ENCODE results near the gene PCDHA6.
"Not testable (repeated sequence)": the region's sequence is repeated elsewhere in the genome, so short reads cannot be mapped to it uniquely, and the experiment has no call there.

PCDHA6 gene

DNA sequence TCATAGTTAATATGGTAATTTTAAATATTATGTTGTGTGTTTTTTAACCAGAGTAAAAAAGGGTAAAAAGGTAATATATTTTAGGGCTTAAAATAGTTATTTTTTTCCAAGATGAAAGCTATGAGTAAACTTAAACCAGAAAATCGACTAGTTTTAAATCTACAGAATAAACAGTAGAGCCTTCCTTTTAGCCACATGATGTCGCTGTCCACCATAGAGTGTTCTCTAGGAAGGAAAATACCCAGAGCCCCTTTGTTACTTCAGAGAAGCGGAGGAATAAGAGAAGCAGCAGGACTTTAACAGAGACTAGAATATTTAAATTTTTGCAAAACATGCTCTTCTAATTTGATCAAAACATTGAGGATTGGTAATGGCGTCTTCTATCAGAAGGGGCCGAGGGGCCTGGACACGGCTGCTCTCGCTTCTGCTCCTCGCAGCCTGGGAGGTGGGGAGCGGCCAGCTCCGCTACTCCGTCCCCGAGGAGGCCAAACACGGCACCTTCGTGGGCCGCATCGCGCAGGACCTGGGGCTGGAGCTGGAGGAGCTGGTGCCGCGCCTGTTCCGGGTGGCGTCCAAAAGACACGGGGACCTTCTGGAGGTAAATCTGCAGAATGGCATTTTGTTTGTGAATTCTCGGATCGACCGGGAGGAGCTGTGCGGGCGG is 33.0 kb upstream of the PCDHA6 start, which contains the start of gene PCDHA2:
PCDHA2 (plus strand) TSS at position 258 of the 664 bp plus-strand sequence.
- CTCF ChIA-PET: no interaction called here
- H3K27me3 ChIP-seq (replicated peaks in 2 of 5; ENCODE audit: control insufficient read depth in 4 of 5, insufficient read depth in 5 of 5, low read length in 4 of 5): peaks cover 2 to 25% (median 3%) of the 10 kb centered on the region in 5 experiments
- POLR2A ChIA-PET: no interaction called here
- H3K9me3 ChIP-seq (ENCODE audit: control extremely low read depth in 1 of 5, control insufficient read depth in 4 of 5, insufficient read depth in 2 of 5, low read depth in 1 of 5, low read length in 4 of 5): peaks cover 19 to 56% (median 29%) of the 10 kb centered on the region in 5 experiments
- DNase-seq: no peak
- 20% methylated on average over 25 of the region's 27 CpGs for WGBS (ENCODE audit: insufficient coverage)
- no peak within 1 kb of the TSS for H3K27ac ChIP-seq (ENCODE audit: insufficient read depth in 1 of 2, low read depth in 1 of 2, low read length in 2 of 2, poor library complexity in 1 of 2, severe bottlenecking in 2 of 2)
- H3K36me3 ChIP-seq (ENCODE audit: control insufficient read depth in 4 of 4, insufficient read depth in 4 of 4, low read length in 3 of 4): no peaks in the 10 kb centered on the region
- no peak within 1 kb of the TSS for H3K4me3 ChIP-seq (ENCODE audit: control insufficient read depth in 1 of 7, extremely low read depth in 1 of 7, insufficient read depth in 4 of 7, low read depth in 2 of 7, low read length in 6 of 7)
- H3K4me1 ChIP-seq (ENCODE audit: control extremely low read depth in 1 of 4, control insufficient read depth in 4 of 4, insufficient read depth in 4 of 4, low read length in 3 of 4): no peaks in the 10 kb centered on the region

DNA sequence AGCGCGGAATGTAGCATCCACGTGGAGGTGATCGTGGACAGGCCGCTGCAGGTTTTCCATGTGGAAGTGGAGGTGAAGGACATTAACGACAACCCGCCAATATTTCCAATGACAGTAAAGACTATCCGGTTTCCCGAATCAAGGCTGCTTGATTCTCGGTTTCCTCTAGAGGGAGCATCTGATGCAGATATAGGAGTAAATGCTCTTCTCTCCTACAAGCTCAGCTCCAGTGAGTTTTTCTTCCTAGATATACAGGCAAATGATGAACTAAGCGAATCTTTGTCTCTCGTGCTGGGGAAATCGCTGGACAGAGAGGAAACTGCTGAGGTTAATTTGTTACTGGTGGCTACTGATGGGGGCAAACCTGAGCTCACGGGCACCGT is 32.5 kb upstream of the PCDHA6 start:
- Histone ChIP-seq H3K4me1 (ENCODE audit: control extremely low read depth in 1 of 4, control insufficient read depth in 4 of 4, insufficient read depth in 4 of 4, low read length in 3 of 4) (no peaks in the 10 kb centered on the region), H3K27me3 (replicated peaks in 2 of 5; ENCODE audit: control insufficient read depth in 4 of 5, insufficient read depth in 5 of 5, low read length in 4 of 5) (peaks cover 0 to 24% (median 3%) of the 10 kb centered on the region in 5 experiments), H3K9me3 (ENCODE audit: control extremely low read depth in 1 of 5, control insufficient read depth in 4 of 5, insufficient read depth in 2 of 5, low read depth in 1 of 5, low read length in 4 of 5) (peaks cover 19 to 54% (median 29%) of the 10 kb centered on the region in 5 experiments), H3K27ac (ENCODE audit: insufficient read depth in 1 of 2, low read depth in 1 of 2, low read length in 2 of 2, poor library complexity in 1 of 2, severe bottlenecking in 2 of 2) (no peak overlapping the region), H3K4me3 (ENCODE audit: control insufficient read depth in 1 of 7, extremely low read depth in 1 of 7, insufficient read depth in 4 of 7, low read depth in 2 of 7, low read length in 6 of 7) (no peak overlapping the region), H3K36me3 (ENCODE audit: control insufficient read depth in 4 of 4, insufficient read depth in 4 of 4, low read length in 3 of 4) (no peaks in the 10 kb centered on the region)
- ChIA-PET CTCF (no interaction called here), POLR2A (no interaction called here)
- 10% methylated on average over 5 of the region's 15 CpGs for WGBS (ENCODE audit: insufficient coverage)
- DNase-seq: no peak

DNA sequence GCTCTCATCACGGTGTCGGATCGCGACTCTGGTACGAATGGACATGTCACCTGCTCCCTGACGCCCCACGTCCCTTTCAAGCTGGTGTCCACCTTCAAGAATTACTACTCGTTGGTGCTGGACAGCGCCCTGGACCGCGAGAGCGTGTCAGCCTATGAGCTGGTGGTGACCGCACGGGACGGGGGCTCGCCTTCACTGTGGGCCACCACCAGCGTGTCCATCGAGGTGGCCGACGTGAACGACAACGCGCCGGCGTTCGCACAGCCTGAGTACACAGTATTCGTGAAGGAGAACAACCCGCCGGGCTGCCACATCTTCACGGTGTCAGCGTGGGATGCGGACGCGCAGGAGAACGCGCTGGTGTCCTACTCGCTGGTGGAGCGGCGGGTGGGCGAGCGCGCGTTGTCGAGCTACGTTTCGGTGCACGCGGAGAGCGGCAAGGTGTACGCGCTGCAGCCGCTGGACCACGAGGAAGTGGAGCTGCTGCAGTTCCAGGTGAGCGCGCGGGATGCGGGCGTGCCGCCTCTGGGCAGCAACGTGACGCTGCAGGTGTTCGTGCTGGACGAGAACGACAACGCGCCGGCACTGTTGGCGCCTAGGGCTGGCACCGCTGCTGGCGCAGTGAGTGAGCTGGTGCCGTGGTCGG is 31.6 kb upstream of the PCDHA6 start:
- 54% methylated on average over 58 of the region's 72 CpGs for WGBS (ENCODE audit: insufficient coverage)
- POLR2A ChIA-PET: not testable (repeated sequence)
- peaks cover 23 to 52% (median 33%) of the 10 kb centered on the region in 5 experiments for H3K9me3 ChIP-seq (ENCODE audit: control extremely low read depth in 1 of 5, control insufficient read depth in 4 of 5, insufficient read depth in 2 of 5, low read depth in 1 of 5, low read length in 4 of 5)

DNA sequence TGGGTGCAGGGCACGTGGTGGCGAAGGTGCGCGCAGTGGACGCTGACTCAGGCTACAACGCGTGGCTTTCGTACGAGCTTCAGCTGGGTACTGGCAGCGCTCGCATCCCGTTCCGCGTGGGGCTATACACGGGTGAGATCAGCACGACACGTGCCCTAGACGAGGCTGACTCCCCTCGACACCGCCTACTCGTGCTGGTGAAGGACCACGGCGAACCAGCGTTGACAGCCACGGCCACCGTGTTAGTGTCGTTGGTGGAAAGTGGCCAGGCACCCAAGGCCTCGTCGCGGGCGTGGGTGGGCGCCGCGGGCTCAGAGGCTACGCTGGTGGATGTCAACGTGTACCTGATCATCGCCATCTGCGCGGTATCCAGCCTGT is 31.1 kb upstream of the PCDHA6 start:
- 55% methylated on average over 36 of the region's 39 CpGs for WGBS (ENCODE audit: insufficient coverage)
- peaks cover 0 to 32% (median 3%) of the 10 kb centered on the region in 5 experiments for H3K27me3 ChIP-seq (replicated peaks in 2 of 5; ENCODE audit: control insufficient read depth in 4 of 5, insufficient read depth in 5 of 5, low read length in 4 of 5)
- peaks cover 24 to 57% (median 39%) of the 10 kb centered on the region in 5 experiments for H3K9me3 ChIP-seq (ENCODE audit: control extremely low read depth in 1 of 5, control insufficient read depth in 4 of 5, insufficient read depth in 2 of 5, low read depth in 1 of 5, low read length in 4 of 5)
- no peaks in the 10 kb centered on the region for H3K4me1 ChIP-seq (ENCODE audit: control extremely low read depth in 1 of 4, control insufficient read depth in 4 of 4, insufficient read depth in 4 of 4, low read length in 3 of 4)
- no peaks in the 10 kb centered on the region for H3K36me3 ChIP-seq (ENCODE audit: control insufficient read depth in 4 of 4, insufficient read depth in 4 of 4, low read length in 3 of 4)
- ChIA-PET CTCF (no interaction called here), POLR2A (no interaction called here)
- no peak for DNase-seq
- H3K4me3 ChIP-seq (ENCODE audit: control insufficient read depth in 1 of 7, extremely low read depth in 1 of 7, insufficient read depth in 4 of 7, low read depth in 2 of 7, low read length in 6 of 7): no peak overlapping the region
- H3K27ac ChIP-seq (ENCODE audit: insufficient read depth in 1 of 2, low read depth in 1 of 2, low read length in 2 of 2, poor library complexity in 1 of 2, severe bottlenecking in 2 of 2): no peak overlapping the region

More for the DNA sequence above, 31.6 kb upstream of the PCDHA6 start:
- DNase-seq; H3K4me3 ChIP-seq (ENCODE audit: control insufficient read depth in 1 of 7, extremely low read depth in 1 of 7, insufficient read depth in 4 of 7, low read depth in 2 of 7, low read length in 6 of 7); CTCF ChIA-PET; H3K4me1 ChIP-seq (ENCODE audit: control extremely low read depth in 1 of 4, control insufficient read depth in 4 of 4, insufficient read depth in 4 of 4, low read length in 3 of 4); H3K36me3 ChIP-seq (ENCODE audit: control insufficient read depth in 4 of 4, insufficient read depth in 4 of 4, low read length in 3 of 4); H3K27ac ChIP-seq (ENCODE audit: insufficient read depth in 1 of 2, low read depth in 1 of 2, low read length in 2 of 2, poor library complexity in 1 of 2, severe bottlenecking in 2 of 2): not testable (repeated sequence)
- peaks cover 0 to 27% (median 3%) of the 10 kb centered on the region in 5 experiments for H3K27me3 ChIP-seq (replicated peaks in 2 of 5; ENCODE audit: control insufficient read depth in 4 of 5, insufficient read depth in 5 of 5, low read length in 4 of 5)

DNA sequence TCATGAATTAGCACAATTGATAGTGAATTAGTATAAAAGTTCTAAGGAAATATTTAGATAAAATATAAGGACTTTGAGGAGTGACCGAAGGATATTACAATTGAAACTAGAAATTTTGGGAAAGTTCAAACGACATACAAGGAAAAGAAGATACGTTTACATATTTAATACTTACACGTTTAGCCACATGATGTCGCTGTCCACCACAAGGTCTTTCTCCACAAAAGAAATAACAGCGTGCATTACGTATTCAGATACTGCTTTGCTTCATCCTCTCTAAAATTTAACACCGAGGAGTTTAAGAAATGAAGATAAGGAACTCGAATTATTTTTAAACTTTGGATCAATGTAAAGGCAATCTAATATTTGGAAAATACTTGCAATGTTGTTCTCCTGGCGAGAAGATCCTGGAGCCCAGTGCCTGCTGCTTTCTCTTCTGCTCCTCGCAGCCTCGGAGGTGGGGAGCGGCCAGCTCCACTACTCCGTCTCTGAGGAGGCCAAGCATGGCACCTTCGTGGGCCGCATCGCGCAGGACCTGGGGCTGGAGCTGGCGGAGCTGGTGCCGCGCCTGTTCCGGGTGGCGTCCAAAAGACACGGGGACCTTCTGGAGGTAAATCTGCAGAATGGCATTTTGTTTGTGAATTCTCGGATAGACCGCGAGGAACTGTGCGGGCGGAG is 26.8 kb upstream of the PCDHA6 start, which contains the start of gene PCDHA3:
PCDHA3 (plus strand) TSS at position 242 of the 678 bp plus-strand sequence.
- ChIA-PET POLR2A (no interaction called here), CTCF (no interaction called here)
- 25% methylated on average over 13 of the region's 29 CpGs for WGBS (ENCODE audit: insufficient coverage)
- peak in 2 of 3 donors; percentile 22 to 35 for DNase-seq
- H3K4me1 ChIP-seq (ENCODE audit: control extremely low read depth in 1 of 4, control insufficient read depth in 4 of 4, insufficient read depth in 4 of 4, low read length in 3 of 4): no peaks in the 10 kb centered on the region
- peaks cover 0 to 35% (median 0%) of the 10 kb centered on the region in 5 experiments for H3K27me3 ChIP-seq (replicated peaks in 2 of 5; ENCODE audit: control insufficient read depth in 4 of 5, insufficient read depth in 5 of 5, low read length in 4 of 5)
- no peak within 1 kb of the TSS for H3K4me3 ChIP-seq (ENCODE audit: control insufficient read depth in 1 of 7, extremely low read depth in 1 of 7, insufficient read depth in 4 of 7, low read depth in 2 of 7, low read length in 6 of 7)
- no peak within 1 kb of the TSS for H3K27ac ChIP-seq (ENCODE audit: insufficient read depth in 1 of 2, low read depth in 1 of 2, low read length in 2 of 2, poor library complexity in 1 of 2, severe bottlenecking in 2 of 2)
- H3K36me3 ChIP-seq (ENCODE audit: control insufficient read depth in 4 of 4, insufficient read depth in 4 of 4, low read length in 3 of 4): no peaks in the 10 kb centered on the region
- H3K9me3 ChIP-seq (ENCODE audit: control extremely low read depth in 1 of 5, control insufficient read depth in 4 of 5, insufficient read depth in 2 of 5, low read depth in 1 of 5, low read length in 4 of 5): peaks cover 10 to 47% (median 38%) of the 10 kb centered on the region in 5 experiments

DNA sequence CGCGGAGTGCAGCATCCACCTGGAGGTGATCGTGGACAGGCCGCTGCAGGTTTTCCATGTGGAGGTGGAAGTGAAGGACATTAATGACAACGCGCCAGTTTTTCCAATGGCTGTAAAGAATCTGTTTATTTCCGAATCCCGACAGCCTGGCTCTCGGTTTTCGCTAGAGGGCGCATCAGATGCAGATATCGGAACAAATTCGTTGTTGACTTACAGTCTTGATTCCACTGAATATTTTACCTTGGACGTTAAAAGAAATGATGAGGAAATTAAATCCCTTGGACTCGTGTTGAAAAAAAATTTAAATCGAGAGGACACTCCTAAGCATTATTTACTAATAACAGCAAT is 26.3 kb upstream of the PCDHA6 start:
- Histone ChIP-seq H3K9me3 (ENCODE audit: control extremely low read depth in 1 of 5, control insufficient read depth in 4 of 5, insufficient read depth in 2 of 5, low read depth in 1 of 5, low read length in 4 of 5) (peaks cover 10 to 47% (median 33%) of the 10 kb centered on the region in 5 experiments), H3K4me3 (ENCODE audit: control insufficient read depth in 1 of 7, extremely low read depth in 1 of 7, insufficient read depth in 4 of 7, low read depth in 2 of 7, low read length in 6 of 7) (no peak overlapping the region), H3K27me3 (replicated peaks in 2 of 5; ENCODE audit: control insufficient read depth in 4 of 5, insufficient read depth in 5 of 5, low read length in 4 of 5) (peaks cover 0 to 31% (median 0%) of the 10 kb centered on the region in 5 experiments), H3K4me1 (ENCODE audit: control extremely low read depth in 1 of 4, control insufficient read depth in 4 of 4, insufficient read depth in 4 of 4, low read length in 3 of 4) (no peaks in the 10 kb centered on the region), H3K36me3 (ENCODE audit: control insufficient read depth in 4 of 4, insufficient read depth in 4 of 4, low read length in 3 of 4) (no peaks in the 10 kb centered on the region), H3K27ac (ENCODE audit: insufficient read depth in 1 of 2, low read depth in 1 of 2, low read length in 2 of 2, poor library complexity in 1 of 2, severe bottlenecking in 2 of 2) (no peak overlapping the region)
- peak in 1 of 3 donors; percentile 8 for DNase-seq
- POLR2A ChIA-PET: no interaction called here
- CTCF ChIA-PET: no interaction called here
- 13% methylated on average over 13 of the region's 16 CpGs for WGBS (ENCODE audit: insufficient coverage)

DNA sequence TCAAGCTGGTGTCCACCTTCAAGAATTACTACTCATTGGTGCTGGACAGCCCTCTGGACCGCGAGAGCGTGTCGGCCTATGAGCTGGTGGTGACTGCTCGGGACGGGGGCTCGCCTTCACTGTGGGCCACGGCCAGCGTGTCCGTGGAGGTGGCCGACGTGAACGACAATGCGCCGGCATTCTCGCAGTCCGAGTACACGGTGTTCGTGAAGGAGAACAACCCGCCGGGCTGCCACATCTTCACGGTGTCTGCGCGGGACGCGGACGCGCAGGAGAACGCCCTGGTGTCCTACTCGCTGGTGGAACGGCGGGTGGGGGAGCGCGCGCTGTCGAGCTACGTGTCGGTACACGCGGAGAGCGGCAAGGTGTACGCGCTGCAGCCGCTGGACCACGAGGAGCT is 25.4 kb upstream of the PCDHA6 start:
- CTCF ChIA-PET: not testable (repeated sequence)

More for the DNA sequence above, 25.4 kb upstream of the PCDHA6 start:
- POLR2A ChIA-PET; H3K4me3 ChIP-seq (ENCODE audit: control insufficient read depth in 1 of 7, extremely low read depth in 1 of 7, insufficient read depth in 4 of 7, low read depth in 2 of 7, low read length in 6 of 7); H3K36me3 ChIP-seq (ENCODE audit: control insufficient read depth in 4 of 4, insufficient read depth in 4 of 4, low read length in 3 of 4); DNase-seq; H3K27ac ChIP-seq (ENCODE audit: insufficient read depth in 1 of 2, low read depth in 1 of 2, low read length in 2 of 2, poor library complexity in 1 of 2, severe bottlenecking in 2 of 2); H3K4me1 ChIP-seq (ENCODE audit: control extremely low read depth in 1 of 4, control insufficient read depth in 4 of 4, insufficient read depth in 4 of 4, low read length in 3 of 4): not testable (repeated sequence)
- WGBS (ENCODE audit: insufficient coverage): 50% methylated on average over 42 of the region's 45 CpGs
- H3K27me3 ChIP-seq (replicated peaks in 2 of 5; ENCODE audit: control insufficient read depth in 4 of 5, insufficient read depth in 5 of 5, low read length in 4 of 5): peaks cover 0 to 31% (median 0%) of the 10 kb centered on the region in 5 experiments
- H3K9me3 ChIP-seq (ENCODE audit: control extremely low read depth in 1 of 5, control insufficient read depth in 4 of 5, insufficient read depth in 2 of 5, low read depth in 1 of 5, low read length in 4 of 5): peaks cover 10 to 45% (median 31%) of the 10 kb centered on the region in 5 experiments

All from common myeloid progenitor, CD34-positive (primary cell).